Right lobe of liver (tissue), 6 donors: Measurements from ENCODE around the gene TSPAN18. TPM values are rescaled to one million over a fixed set of nuclear protein-coding genes. Genes with fewer than 3 reads are reported as not detected.

Experiments used
- ATAC-seq, 4 donors: fragments of 200-7000 bp; cut with Tn5 transposase; one replicate each; pipeline ENCODE4 v1.9.1; 2020; ENCODE audit warnings: mild to moderate bottlenecking in 4 of 4, moderate library complexity in 4 of 4
- DNase-seq, 3 donors: peaks; one replicate each; pipeline ENCODE4 v3.0.0-alpha.2; 2020
- H3K27ac ChIP-seq, 3 donors: fragments of 200-600 bp; one replicate each; pipeline ENCODE4 v1.8.0; 2022
- H3K27me3 ChIP-seq, 2 donors: fragments of 200-600 bp; one replicate each; pipeline ENCODE4 v1.8.0; 2022
- H3K36me3 ChIP-seq, 4 donors: fragments of 200-600 bp; sonication (generic) in 1 of 4; one replicate each; pipeline versions ENCODE4 v1.5.1 to v1.8.0; 2017 to 2022; ENCODE audit warnings: control low read depth in 1 of 4
- H3K4me1 ChIP-seq, 4 donors: fragments of 200-600 bp; sonication (generic) in 1 of 4; one replicate each; pipeline versions ENCODE4 v1.5.1 to v1.8.0; 2017 to 2022; ENCODE audit warnings: control low read depth in 1 of 4
- H3K4me3 ChIP-seq, 3 donors: fragments of 200-600 bp; one replicate each; pipeline ENCODE4 v1.8.0; 2022
- H3K9me3 ChIP-seq, 4 donors: fragments of 200-600 bp; sonication (generic) in 1 of 4; one replicate each; pipeline versions ENCODE4 v1.5.1 to v1.8.0; 2017 to 2022; ENCODE audit warnings: control low read depth in 1 of 4
- POLR2A ChIP-seq: fragments of 450-650 bp; IDR thresholded peaks from one replicate; pipeline ENCODE4 v1.6.1; 2017; ENCODE audit warnings: antibody characterized with exemption, mild to moderate bottlenecking
- WGBS: methylation state at CpG from one replicate; pipeline ENCODE4 v1.1.6; 2018; ENCODE audit warnings: low coverage, low lambda C conversion rate; ENCODE audit not compliant: insufficient coverage; ENCODE audit errors: missing lambda C conversion rate; 5-methylcytosine and 5-hydroxymethylcytosine counted together
- intact Hi-C, 2 donors: fragments of 100-400 bp; cut with DNase I; formaldehyde crosslinking; loops; one replicate each; pipeline versions ENCODE4 v1.11.2 to v1.14.1; 2022
- total RNA-seq, 6 experiments: library from RNA; depleted of rRNA in 2 of 6; stranded (reverse); fragments of >200 nt in 2 of 6; fragmentation: NEBNext Ultra II Directional in 3 of 6; extraction: Animal tissue kit (Norgen Biotek cat#: 25700) in 3 of 6; gene quantifications; one replicate each; pipeline versions ENCODE4 v1.1.0 to v1.2.4, GENCODE V29; 2016 to 2023
- TF ChIP-seq, protein P1 (sequence below), 4 donors: fragments of 200-600 bp in 3 of 4; fragments of 450-650 bp in 1 of 4; IDR thresholded peaks; one replicate each; pipeline versions ENCODE4 v1.5.1 to v1.8.0; 2016 to 2022; ENCODE audit warnings: antibody characterized with exemption in 4 of 4, mild to moderate bottlenecking in 2 of 4
- donor health status: DM: no; HTN: yes; CAD: no.
- donor health status: DM: no; HTN: no; CAD: no.
- donor health status: DM: no; HTN: no; CAD: no.
- donor health status: DM: no; HTN: yes; CAD: no.
- donor health status: DM: no; HTN: yes; CAD: no.

Gene TSPAN18
- total RNA-seq, 6 experiments from 2014 or later = 3.4 to 10.6 (median 5.3) TPM

DNA sequence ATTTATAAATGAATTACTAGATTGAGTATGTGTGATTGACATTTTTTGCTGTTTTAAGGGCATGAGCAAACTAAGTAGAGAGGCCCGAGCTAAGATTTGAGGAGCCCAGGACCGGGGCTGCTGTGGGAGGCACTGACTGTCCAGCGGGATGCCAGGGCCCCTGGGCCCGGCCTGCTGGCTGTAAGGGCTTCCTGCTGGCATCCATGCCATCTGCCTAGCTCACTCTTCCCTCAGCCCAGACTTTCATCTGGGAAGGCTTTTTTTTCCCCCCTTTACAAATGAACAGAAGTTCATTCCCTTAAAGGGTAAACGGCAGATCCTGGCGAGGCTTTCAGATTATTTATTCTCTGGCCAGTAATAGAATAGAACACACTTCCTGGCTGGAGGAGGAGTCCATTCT, 239.9 kb downstream of the TSPAN18 start:
- DNase-seq (no peak), ATAC-seq (no peak)

DNA sequence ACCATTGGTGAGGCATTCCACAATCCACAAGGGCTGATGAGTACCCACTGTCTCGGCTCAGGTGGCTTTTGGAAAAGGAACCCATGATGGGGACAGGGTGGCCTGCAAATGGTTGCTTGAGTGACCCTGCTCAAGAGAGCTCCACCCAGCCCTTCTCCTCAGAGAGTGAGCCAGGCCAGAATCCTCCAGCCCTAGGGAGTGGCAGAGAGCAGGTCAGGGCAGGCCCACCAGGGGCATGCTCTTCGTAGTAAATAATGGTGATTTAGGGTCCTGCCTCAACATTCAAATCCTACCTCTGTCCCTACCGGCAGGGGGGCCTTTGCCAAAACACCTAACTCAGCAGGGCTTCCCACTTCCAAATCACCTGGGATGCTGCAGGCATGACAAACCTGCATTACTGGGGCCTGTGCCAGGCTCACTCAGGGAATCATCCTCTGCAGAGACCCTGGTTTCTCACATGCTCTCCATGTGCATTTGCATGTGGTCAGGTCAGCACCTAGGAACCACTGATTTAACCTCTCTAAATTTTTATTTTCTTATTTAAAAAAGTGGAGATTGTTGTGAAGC, 241.3 kb downstream of the TSPAN18 start:
- DNase-seq = peak in 1 of 3 donors; percentile 34
- intact Hi-C loops = no loop called here
- WGBS = no CpG with 5 or more reads among the region's 3 CpGs
- no peak for ATAC-seq
- Histone ChIP-seq H3K27me3 (no peaks in the 10 kb centered on the region), H3K36me3 (no peaks in the 10 kb centered on the region), H3K27ac (no peak overlapping the region), H3K4me1 (no peaks in the 10 kb centered on the region), H3K9me3 (no peaks in the 10 kb centered on the region), H3K4me3 (no peak overlapping the region)
- TF ChIP-seq, protein P1, sequence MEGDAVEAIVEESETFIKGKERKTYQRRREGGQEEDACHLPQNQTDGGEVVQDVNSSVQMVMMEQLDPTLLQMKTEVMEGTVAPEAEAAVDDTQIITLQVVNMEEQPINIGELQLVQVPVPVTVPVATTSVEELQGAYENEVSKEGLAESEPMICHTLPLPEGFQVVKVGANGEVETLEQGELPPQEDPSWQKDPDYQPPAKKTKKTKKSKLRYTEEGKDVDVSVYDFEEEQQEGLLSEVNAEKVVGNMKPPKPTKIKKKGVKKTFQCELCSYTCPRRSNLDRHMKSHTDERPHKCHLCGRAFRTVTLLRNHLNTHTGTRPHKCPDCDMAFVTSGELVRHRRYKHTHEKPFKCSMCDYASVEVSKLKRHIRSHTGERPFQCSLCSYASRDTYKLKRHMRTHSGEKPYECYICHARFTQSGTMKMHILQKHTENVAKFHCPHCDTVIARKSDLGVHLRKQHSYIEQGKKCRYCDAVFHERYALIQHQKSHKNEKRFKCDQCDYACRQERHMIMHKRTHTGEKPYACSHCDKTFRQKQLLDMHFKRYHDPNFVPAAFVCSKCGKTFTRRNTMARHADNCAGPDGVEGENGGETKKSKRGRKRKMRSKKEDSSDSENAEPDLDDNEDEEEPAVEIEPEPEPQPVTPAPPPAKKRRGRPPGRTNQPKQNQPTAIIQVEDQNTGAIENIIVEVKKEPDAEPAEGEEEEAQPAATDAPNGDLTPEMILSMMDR (IDR thresholded peaks at IDR 0.05) = no peak
- no peak for TF ChIP-seq POLR2A

More for the DNA sequence above, 239.9 kb downstream of the TSPAN18 start:
- H3K36me3 ChIP-seq = no peaks in the 10 kb centered on the region
- no peaks in the 10 kb centered on the region for H3K9me3 ChIP-seq
- H3K27me3 ChIP-seq = no peaks in the 10 kb centered on the region
- TF ChIP-seq, protein P1 (IDR thresholded peaks at IDR 0.05) = no peak
- TF ChIP-seq POLR2A = no peak
- H3K4me1 ChIP-seq = no peaks in the 10 kb centered on the region
- H3K4me3 ChIP-seq = no peak overlapping the region
- intact Hi-C loops = no loop called here
- H3K27ac ChIP-seq = no peak overlapping the region
- 85% methylated on average over 6 of the region's 6 CpGs for WGBS

DNA sequence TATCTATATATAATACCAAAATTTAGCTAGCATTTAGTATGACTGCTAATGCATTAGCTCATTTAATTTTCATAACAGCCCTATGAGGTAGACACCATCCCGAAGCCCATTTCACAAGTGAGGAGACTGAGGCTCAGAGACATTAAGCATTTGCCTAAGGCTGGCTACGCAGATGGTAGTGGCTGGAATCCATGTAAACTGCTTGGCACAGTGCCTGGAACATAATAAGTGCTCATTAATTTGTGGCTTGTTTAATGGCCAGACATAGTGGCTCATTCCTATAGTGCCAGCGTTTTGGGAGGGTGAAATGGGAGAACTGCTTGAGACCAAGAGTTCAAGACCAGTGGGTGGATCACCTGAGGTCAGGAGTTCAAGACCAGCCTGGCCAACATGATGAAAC, 241.7 kb downstream of the TSPAN18 start:
- Histone ChIP-seq H3K4me3 (no peak overlapping the region), H3K4me1 (no peaks in the 10 kb centered on the region), H3K27ac (no peak overlapping the region), H3K36me3 (no peaks in the 10 kb centered on the region), H3K27me3 (no peaks in the 10 kb centered on the region), H3K9me3 (no peaks in the 10 kb centered on the region)
- no peak for DNase-seq
- ATAC-seq = no peak
- intact Hi-C loops = no loop called here
- TF ChIP-seq POLR2A = no peak
- TF ChIP-seq, protein P1 (IDR thresholded peaks at IDR 0.05) = no peak
- WGBS = 84% methylated on average over 3 of the region's 3 CpGs

DNA sequence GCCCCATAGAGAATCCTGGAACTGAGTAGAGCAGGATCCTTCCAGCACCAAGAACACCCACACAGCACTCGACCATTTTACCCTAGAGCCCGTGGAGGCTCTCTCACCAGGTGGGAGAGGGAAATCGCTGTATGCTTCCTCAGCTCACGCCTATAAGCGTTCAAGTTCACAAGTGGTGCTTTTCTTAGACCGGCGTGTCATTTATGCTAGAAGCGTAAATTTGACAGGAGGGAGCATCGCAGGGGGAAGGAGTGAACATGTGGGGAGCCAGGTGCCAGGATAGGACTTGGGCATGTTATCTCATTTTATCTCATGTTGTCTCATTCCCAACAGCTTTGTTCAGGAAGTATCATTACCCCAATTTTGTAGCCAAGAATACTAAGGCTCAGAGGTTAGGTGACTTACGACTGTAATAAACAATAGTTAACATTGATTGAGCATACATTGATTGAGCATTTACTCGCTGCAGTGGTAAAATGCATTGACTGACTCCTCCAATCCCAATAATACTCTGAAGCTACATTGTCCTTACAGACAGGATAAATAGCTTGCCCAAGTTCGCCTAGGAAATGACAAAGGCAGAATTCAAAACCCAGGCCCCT, 243.0 kb downstream of the TSPAN18 start:
- no peak for ATAC-seq
- TF ChIP-seq POLR2A = no peak
- TF ChIP-seq, protein P1 (IDR thresholded peaks at IDR 0.05) = no peak
- H3K9me3 ChIP-seq = no peaks in the 10 kb centered on the region

More for the DNA sequence above, 243.0 kb downstream of the TSPAN18 start:
- WGBS = 74% methylated on average over 8 of the region's 12 CpGs
- intact Hi-C loops = no loop called here
- no peak for DNase-seq
- Histone ChIP-seq H3K4me1 (no peaks in the 10 kb centered on the region), H3K27ac (no peak overlapping the region), H3K36me3 (no peaks in the 10 kb centered on the region), H3K27me3 (no peaks in the 10 kb centered on the region), H3K4me3 (no peak overlapping the region)
